Breast epithelium (tissue), 3 donors: ENCODE measurements around the gene F8.

Experiments
- CTCF ChIP-seq, 3 donors: fragments of 450-650 bp; IDR thresholded peaks; one replicate each; pipeline ENCODE4 v1.5.1; 2016 to 2017; ENCODE audit warnings: antibody characterized with exemption in 3 of 3, mild to moderate bottlenecking in 3 of 3, moderate library complexity in 3 of 3
- POLR2A ChIP-seq: fragments of 450-650 bp; IDR thresholded peaks from one replicate; pipeline ENCODE4 v1.6.1; 2016; ENCODE audit warnings: antibody characterized with exemption, mild to moderate bottlenecking, moderate library complexity

DNA sequence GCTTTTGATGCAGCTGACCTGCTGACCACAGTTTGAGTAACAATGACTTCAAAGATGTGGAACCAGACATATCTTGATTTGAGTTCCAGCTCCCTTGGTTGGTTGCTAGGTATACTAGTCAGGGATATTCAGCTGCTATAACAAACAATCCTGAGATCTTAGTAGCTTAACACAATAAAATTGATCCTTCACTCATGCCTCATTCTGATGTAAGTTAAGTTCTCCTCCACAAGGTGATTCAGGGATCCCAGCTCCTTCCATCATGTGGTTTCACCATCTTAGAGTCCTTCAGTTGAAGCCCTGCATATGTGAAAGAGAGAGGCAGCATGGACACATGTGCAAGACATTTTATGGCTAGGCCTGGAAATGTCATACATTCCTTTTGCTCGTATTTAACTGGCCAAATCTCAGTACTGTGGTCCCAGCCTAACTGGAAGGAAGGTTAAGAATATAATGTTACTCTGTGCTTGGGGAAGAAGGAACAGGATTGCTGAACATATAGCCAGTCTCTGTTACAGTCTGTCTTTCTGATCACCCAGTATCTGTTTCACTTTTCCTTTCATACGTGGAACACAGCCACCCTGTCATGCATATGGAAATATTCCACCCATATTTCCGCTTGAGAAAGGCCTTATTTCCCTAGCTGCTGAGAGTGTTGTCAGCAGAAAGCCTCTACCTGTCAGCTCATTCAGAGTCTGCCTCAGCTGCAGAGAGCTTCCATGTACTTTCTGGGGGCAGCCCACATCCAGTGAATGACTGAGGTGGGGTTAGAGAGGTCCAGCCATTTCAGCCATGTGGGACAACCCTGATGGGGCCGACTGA, 195.1 kb downstream of the F8 start:
- no peak for TF ChIP-seq CTCF (IDR thresholded peaks at IDR 0.05)
- no peak for TF ChIP-seq POLR2A
